GM06990 (cell line): Measurements from ENCODE around the gene OMP.

Experiments used
- DNase-seq: peaks from one replicate; pipeline ENCODE4 v3.0.0-alpha.2; 2011; ENCODE audit not compliant: insufficient read length; ENCODE audit errors: extremely low read depth
- H3K27me3 ChIP-seq: replicated peaks from 2 replicates; pipeline ENCODE4 v1.6.0; 2011; ENCODE audit warnings: low read length; ENCODE audit not compliant: control insufficient read depth, insufficient read depth
- H3K36me3 ChIP-seq: 2 replicates; pipeline ENCODE4 v1.5.1; 2011; ENCODE audit warnings: low read length; ENCODE audit not compliant: control insufficient read depth, insufficient read depth
- H3K4me3 ChIP-seq: replicated peaks from 2 replicates; pipeline ENCODE4 v1.5.1; 2011; ENCODE audit warnings: low read depth, mild to moderate bottlenecking, control low read depth, low read length
- CTCF ChIP-seq: IDR thresholded peaks from 2 replicates; pipeline ENCODE4 v1.5.1; 2011; ENCODE audit warnings: low read length, control low read depth, mild to moderate bottlenecking, inconsistent platforms; ENCODE audit not compliant: insufficient read depth, poor library complexity, severe bottlenecking

OMP gene

GRCh38 chr11:77102246-77103210 lies at the start of gene OMP:
Gene OMP (plus strand): TSS chr11:77102840. CDS start chr11:77102840, 0 bp downstream.
- no peak for TF ChIP-seq CTCF
- no peak within 1 kb of the TSS for H3K4me3 ChIP-seq
- no peak for DNase-seq
- no peaks in the 10 kb centered on the region; the same call in 1 of the 2 replicates for H3K27me3 ChIP-seq
- no peaks in the 10 kb centered on the region for H3K36me3 ChIP-seq

DNA sequence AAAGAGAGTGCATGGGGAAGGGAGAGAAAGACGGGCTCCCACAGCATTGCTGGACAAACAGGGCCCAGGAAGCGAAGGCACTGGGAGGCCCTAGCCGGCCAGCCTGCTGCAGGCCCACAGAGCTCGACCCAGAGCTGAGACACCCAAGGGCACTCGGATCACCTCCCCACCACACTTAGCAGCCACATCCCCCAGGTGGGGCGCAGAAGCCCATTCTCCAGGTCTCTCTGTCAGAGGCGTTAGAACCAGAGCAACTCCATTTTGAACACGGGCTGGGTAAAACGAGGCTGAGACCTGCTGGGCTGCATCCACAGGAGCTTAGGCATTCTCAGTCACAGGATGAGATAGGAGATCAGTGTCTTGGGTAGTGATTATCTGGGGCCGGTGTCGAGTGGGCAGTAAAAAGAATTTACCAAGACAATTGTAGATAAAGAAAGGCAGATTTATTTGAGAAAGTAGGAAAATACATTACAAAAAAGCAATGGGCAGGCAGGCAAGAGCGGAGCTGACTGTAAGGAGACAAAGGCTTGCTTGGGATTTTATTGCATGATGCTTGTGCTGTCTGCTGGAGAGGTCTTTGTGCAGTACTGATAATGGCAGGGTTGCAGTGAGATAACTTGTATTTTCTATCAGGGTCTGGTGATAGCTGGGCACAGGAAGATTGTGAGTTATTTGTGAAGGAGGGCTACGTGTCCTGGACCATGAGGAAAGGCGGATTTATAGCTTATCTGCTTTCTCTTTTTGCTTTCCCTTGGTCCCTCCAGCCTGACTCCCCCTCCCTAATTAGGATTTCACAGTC lies 49.2 kb upstream of the OMP start:
- DNase-seq, result no peak
- Histone ChIP-seq H3K27me3 (no peaks in the 10 kb centered on the region), H3K4me3 (no peak overlapping the region), H3K36me3 (no peaks in the 10 kb centered on the region)
- TF ChIP-seq CTCF, result no peak

DNA sequence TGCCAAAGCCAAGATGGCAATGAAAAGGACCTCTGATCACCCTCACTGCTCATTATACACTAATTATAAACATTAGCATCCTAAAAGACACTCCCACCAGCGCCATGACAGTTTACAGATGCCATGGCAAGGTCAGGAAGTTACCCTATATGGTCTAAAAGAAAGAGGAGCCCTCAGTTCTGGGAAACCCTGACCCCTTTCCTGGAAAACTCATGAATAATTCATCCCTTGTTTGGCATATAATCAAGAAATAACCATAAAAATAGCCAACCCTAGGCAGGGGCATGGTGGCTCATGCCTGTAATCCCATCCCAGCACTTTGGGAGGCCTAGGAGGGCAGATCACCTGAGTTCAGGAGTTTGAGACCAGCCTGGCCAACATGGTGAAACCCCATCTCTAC lies 48.6 kb upstream of the OMP start:
- TF ChIP-seq CTCF, result no peak

GRCh38 chr11:77055101-77055561 lies 47.5 kb upstream of the OMP start:
- TF ChIP-seq CTCF, result no peak
- no peak for DNase-seq
- no peak overlapping the region for H3K4me3 ChIP-seq

More for the DNA sequence above, 48.6 kb upstream of the OMP start:
- Histone ChIP-seq H3K4me3 (no peak overlapping the region), H3K36me3 (no peaks in the 10 kb centered on the region), H3K27me3 (no peaks in the 10 kb centered on the region)
- DNase-seq, result no peak

GRCh38 chr11:77055913-77056312 lies 46.7 kb upstream of the OMP start:
- DNase-seq, result no peak
- no peak for TF ChIP-seq CTCF
- Histone ChIP-seq H3K4me3 (no peak overlapping the region), H3K36me3 (no peaks in the 10 kb centered on the region), H3K27me3 (no peaks in the 10 kb centered on the region)

More at GRCh38 chr11:77055101-77055561, 47.5 kb upstream of the OMP start:
- no peaks in the 10 kb centered on the region for H3K36me3 ChIP-seq
- no peaks in the 10 kb centered on the region for H3K27me3 ChIP-seq
